Nucleus accumbens (tissue), 56 donors: ENCODE measurements around the gene CNTRL.
"Not testable (repeated sequence)": the region's sequence is repeated elsewhere in the genome, so short reads cannot be mapped to it uniquely, and the experiment has no call there.

ENCODE experiments used
- DNase-seq, 56 donors: peaks; one replicate each; lab custom pipeline; 2025; lab: John Stamatoyannopoulos, UW

CNTRL gene

DNA sequence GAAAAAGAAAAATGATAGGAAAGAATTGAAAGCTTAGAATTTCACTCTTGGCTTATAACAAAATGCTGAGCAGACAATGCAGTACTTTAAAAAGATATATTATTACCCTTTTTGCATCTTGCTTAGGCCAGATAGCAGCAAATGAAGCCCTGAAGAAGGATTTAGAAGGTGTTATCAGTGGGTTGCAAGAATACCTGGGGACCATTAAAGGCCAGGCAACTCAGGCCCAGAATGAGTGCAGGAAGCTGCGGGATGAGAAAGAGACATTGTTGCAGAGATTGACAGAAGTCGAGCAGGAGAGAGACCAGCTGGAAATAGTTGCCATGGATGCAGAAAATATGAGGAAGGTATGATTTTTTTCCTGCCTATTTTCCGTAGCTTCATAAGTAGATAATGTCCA lies 50.8 kb downstream of the CNTRL start:
- DNase-seq: no peak

GRCh38 chr9:121129384-121129783 lies 54.6 kb downstream of the CNTRL start:
- not testable (repeated sequence) for DNase-seq

GRCh38 chr9:121133104-121133816 lies 58.5 kb downstream of the CNTRL start:
- no peak for DNase-seq

- no peak for DNase-seq
These were observed 60.9 kb downstream of the CNTRL start for GRCh38 chr9:121135642-121136041.

DNA sequence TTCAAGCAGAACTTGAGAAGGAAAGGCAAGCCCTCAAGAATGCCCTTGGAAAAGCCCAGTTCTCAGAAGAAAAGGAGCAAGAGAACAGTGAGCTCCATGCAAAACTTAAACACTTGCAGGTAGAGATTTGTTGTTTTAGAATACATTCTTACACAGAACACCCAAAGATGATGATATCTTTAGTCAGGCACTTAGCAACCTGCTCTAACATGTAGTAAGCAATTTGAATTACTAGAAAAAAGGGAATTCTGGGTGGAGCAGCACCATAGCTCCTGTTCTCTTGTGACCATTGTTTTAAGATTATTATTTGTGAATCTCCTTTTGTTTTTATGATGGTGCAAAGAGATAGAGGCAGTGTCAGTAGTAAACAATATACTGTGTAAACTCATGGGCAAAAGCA lies 63.8 kb downstream of the CNTRL start:
- DNase-seq: no peak

- DNase-seq: no peak
These were observed 64.2 kb downstream of the CNTRL start for GRCh38 chr9:121138973-121139372.

DNA sequence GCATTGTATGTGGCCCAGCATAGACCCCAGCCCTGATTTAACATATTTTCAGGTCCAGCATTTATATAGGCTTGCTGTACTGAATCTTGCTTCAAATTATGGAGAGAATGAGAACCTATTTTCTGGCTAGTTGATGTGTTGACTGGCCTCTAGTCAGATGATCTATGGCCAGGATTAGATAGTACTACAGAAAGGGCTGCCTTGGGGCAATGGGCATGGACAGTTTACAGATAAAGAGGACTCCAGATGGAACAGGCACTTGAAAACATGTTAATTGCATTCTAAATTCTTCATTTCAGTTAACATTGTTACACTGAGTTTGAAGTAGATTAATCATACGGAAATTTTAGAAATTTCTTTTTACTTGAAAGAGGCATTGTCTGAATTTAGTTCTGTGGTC lies 65.4 kb downstream of the CNTRL start:
- DNase-seq: no peak

GRCh38 chr9:121141306-121141705 lies 66.6 kb downstream of the CNTRL start:
- DNase-seq: no peak

DNA sequence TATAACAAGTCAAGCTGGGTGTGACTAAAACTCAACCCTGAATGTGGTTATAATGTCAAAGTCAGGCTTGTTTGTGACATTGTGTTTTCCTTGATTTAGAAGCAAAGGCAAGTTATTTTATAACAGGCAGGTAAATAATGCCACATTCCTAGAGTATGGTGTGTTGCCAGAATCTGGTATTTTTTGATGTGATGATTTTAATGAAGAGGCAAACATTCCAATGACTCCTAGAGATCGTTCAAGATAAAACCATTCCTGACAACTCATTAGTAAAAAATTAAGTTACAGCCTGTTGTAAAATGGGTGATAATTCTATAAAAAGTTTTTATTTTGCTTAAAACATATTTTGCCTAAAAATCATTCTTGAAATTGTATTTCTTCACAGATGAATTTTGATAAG lies 67.0 kb downstream of the CNTRL start:
- no peak for DNase-seq

GRCh38 chr9:121143771-121144170 lies 69.0 kb downstream of the CNTRL start:
- DNase-seq: no peak

GRCh38 chr9:121144482-121144881 lies 69.7 kb downstream of the CNTRL start:
- no peak for DNase-seq

DNA sequence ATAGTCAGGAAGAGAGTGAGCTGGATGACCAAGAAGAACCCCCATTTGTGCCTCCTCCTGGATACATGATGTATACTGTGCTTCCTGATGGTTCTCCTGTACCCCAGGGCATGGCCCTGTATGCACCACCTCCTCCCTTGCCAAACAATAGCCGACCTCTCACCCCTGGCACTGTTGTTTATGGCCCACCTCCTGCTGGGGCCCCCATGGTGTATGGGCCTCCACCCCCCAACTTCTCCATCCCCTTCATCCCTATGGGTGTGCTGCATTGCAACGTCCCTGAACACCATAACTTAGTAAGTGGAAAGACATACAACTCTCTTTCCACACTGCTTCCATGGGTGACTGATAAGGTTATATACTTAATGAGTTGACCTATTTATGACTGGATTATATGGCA lies 75.4 kb downstream of the CNTRL start:
- DNase-seq: no peak

GRCh38 chr9:121153642-121154041 lies 78.9 kb downstream of the CNTRL start:
- DNase-seq: no peak

DNA sequence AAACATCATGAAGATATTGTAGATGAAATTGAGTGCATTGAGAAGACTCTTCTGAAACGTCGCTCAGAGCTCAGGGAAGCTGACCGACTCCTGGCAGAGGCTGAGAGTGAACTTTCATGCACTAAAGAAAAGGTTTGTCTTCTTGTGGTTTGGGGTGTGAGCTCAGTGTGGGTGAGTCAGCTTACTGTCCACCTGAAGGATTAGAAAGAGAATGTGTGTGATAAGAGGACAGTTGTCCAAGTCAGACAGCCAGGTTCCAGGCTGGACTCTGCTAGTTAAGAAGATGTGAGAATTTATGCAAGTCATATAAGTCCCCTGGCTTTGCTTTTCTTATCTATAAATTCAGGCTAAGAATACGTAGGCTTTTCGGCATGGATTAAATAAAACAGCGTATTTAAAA lies 80.0 kb downstream of the CNTRL start:
- DNase-seq: no peak

GRCh38 chr9:121156263-121156731 lies 81.5 kb downstream of the CNTRL start:
- DNase-seq: no peak

- no peak for DNase-seq
These were observed 83.2 kb downstream of the CNTRL start for GRCh38 chr9:121157939-121158338.

GRCh38 chr9:121160025-121160424 lies 85.3 kb downstream of the CNTRL start:
- no peak for DNase-seq

DNA sequence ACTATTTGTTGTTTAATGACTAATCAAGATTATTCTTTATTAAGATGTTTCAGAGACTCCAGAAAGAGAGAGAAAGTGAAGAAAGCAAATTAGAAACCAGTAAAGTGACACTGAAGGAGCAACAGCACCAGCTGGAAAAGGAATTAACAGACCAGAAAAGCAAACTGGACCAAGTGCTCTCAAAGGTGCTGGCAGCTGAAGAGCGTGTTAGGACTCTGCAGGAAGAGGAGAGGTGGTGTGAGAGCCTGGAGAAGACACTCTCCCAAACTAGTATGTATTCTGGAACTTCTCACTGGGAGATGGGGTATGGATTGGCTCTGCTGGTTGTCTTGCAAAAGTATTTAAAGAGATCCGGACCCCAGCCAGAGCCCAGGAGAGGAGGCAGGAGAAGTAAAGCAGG lies 93.3 kb downstream of the CNTRL start:
- DNase-seq: no peak

DNA sequence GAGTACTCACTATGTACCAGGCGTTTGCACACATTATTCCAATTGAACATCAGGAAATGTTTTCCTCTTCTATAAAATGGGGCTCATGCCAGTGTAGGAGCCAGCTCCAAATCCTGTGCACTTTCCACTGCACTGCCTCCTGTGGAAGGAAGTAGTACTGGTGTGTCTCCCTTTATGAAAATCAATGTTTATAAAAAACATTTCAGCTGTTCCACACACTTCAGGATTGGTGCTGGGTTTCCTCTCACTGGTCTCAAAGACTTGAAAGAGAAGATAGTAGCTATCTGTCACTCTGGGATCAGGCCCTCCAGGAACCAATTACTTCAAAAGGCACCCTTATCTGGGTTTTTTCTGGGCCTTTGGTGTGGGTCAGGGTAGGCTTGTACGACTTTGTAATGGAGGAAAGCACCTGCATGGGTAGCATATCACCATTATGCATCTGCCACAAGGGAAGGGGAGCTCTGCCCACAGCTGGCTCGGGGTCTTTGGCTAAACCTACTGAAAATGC lies 94.4 kb downstream of the CNTRL start:
- DNase-seq: no peak

DNA sequence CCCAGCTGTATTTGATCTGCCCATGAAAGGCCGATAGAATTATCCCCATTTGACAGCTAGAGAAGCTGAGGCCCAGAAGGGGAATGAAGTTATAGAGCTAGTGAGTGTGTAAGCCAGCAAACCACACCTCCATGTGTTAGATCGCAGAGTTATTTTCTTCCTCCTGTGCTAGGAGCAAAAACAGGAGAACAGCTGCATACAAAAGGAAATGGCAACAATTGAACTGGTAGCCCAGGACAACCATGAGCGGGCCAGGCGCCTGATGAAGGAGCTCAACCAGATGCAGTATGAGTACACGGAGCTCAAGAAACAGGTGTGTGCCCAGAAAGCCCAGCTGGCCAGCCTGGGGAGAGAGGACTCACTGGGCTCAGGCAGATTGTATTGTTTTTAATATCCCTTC lies 96.5 kb downstream of the CNTRL start:
- no peak for DNase-seq

DNA sequence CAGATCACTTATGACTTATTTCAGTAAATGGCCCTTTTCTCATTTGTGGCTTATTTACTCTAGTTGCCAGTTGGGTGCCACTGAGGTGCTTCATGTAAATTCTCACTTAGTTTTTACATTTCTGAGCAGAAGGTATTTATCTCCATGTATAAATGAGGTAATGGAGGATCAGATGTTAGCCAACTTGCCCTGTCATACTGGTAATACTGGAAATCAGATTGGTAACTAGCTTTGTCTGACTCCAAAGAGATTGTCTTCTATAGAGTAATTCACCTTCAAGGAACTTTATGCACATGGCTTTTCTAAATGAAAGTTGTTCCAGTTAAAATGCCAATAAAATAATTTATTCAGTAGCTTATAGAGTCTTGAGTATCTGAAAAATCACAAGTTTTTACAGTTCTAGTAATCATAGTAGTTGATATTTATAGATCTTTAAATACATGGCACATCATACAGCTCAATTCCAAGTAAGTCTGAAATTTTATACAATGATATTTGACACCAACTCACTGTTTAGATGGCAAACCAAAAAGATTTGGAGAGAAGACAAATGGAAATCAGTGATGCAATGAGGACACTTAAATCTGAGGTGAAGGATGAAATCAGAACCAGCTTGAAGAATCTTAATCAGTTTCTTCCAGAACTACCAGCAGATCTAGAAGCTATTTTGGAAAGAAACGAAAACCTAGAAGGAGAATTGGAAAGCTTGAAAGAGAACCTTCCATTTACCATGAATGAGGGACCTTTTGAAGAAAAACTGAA lies 98.2 kb downstream of the CNTRL start:
- no peak for DNase-seq

- DNase-seq: no peak
These were observed 98.7 kb downstream of the CNTRL start for GRCh38 chr9:121173501-121173900.
